ENCODE results near the gene SLC9A9.

DNA sequence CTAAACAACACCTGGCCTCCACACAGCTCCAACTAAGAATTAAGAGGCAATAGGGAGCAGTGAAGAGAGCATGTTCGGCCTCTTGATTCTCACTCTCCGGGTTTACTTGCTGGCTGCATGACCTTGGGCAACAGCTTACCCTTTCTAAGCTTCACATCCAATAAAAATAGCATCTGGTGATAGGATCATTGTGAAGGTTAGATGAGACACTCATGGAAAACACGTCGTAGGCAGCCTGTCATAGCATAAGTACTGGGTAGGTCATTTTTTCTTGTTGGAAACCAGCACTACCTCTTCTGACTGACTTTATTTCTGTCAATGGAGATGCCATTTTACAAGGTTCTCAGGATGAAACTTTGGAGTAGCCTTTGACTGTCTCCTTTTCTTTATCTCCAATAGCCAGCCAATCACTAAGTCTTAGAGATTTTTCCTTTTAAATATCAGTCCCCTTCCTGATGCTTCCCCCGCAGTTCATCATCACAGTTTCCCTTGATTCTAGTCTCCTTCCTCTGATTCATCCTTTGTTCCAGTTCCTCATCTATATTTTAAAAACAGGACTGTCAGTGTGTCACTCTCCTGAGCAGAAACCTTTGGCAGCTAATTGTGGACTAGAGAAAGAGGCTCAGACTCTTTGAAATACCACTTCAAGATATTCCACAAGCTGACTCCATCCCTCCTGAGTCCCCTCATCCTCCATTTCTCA lies 271.5 kb downstream of the SLC9A9 start:
- TF ChIP-seq, protein P1, sequence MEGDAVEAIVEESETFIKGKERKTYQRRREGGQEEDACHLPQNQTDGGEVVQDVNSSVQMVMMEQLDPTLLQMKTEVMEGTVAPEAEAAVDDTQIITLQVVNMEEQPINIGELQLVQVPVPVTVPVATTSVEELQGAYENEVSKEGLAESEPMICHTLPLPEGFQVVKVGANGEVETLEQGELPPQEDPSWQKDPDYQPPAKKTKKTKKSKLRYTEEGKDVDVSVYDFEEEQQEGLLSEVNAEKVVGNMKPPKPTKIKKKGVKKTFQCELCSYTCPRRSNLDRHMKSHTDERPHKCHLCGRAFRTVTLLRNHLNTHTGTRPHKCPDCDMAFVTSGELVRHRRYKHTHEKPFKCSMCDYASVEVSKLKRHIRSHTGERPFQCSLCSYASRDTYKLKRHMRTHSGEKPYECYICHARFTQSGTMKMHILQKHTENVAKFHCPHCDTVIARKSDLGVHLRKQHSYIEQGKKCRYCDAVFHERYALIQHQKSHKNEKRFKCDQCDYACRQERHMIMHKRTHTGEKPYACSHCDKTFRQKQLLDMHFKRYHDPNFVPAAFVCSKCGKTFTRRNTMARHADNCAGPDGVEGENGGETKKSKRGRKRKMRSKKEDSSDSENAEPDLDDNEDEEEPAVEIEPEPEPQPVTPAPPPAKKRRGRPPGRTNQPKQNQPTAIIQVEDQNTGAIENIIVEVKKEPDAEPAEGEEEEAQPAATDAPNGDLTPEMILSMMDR (IDR thresholded peaks at IDR 0.05) = no peak
- TF ChIP-seq POLR2A (IDR thresholded peaks at IDR 0.05; ENCODE audit: low read depth) = no peak

All from esophagus muscularis mucosa (tissue), 3 donors.